Spleen (tissue), 11 donors: Measurements from ENCODE around the gene TBP. TPM values are rescaled to one million over a fixed set of nuclear protein-coding genes. Genes with fewer than 3 reads are reported as not detected.

Experiments
- DNase-seq: peaks from one replicate; pipeline ENCODE4 v3.0.0-alpha.2; 2020
- H3K27ac ChIP-seq, 8 donors: fragments of 200-600 bp; sonication (generic) in 7 of 8; 1 replicate in 4 of 8; 2 replicates in 4 of 8; pipeline versions ENCODE4 v1.5.0 to v1.8.0; 2016 to 2021; ENCODE audit warnings: inconsistent platforms in 4 of 8, mild to moderate bottlenecking in 4 of 8, moderate library complexity in 1 of 8
- H3K27me3 ChIP-seq, 7 donors: fragments of 200-600 bp; sonication (generic) in 6 of 7; replicated peaks in 1 of 7; 1 replicate in 4 of 7; 2 replicates in 3 of 7; pipeline versions ENCODE4 v1.5.0 to v1.8.0; 2016 to 2021; ENCODE audit warnings: inconsistent platforms in 3 of 7, mild to moderate bottlenecking in 1 of 7
- H3K36me3 ChIP-seq, 6 donors: fragments of 200-600 bp; sonication (generic) in 5 of 6; 1 replicate in 4 of 6; 2 replicates in 2 of 6; pipeline versions ENCODE4 v1.5.0 to v1.8.0; 2016 to 2021; ENCODE audit warnings: inconsistent platforms in 2 of 6
- H3K4me1 ChIP-seq, 6 donors: fragments of 200-600 bp; sonication (generic) in 5 of 6; 1 replicate in 3 of 6; 2 replicates in 3 of 6; pipeline versions ENCODE4 v1.5.0 to v1.8.0; 2016 to 2021; ENCODE audit warnings: inconsistent platforms in 3 of 6
- H3K4me3 ChIP-seq, 8 donors: fragments of 200-600 bp; sonication (generic) in 7 of 8; 1 replicate in 4 of 8; 2 replicates in 4 of 8; pipeline versions ENCODE4 v1.5.0 to v1.8.0; 2016 to 2021; ENCODE audit warnings: inconsistent platforms in 4 of 8, mild to moderate bottlenecking in 4 of 8, moderate library complexity in 2 of 8
- H3K9me3 ChIP-seq, 8 donors: fragments of 200-600 bp; sonication (generic) in 7 of 8; 1 replicate in 4 of 8; 2 replicates in 4 of 8; pipeline versions ENCODE4 v1.5.0 to v1.8.0; 2016 to 2021; ENCODE audit warnings: inconsistent platforms in 4 of 8
- POLR2A ChIP-seq, 3 donors: fragments of 450-650 bp; IDR thresholded peaks; one replicate each; pipeline ENCODE4 v1.5.1; 2017; ENCODE audit warnings: antibody characterized with exemption in 3 of 3, mild to moderate bottlenecking in 1 of 3
- POLR2AphosphoS5 ChIP-seq, 3 donors: sonication (generic); formaldehyde crosslinking; IDR thresholded peaks; one replicate each; pipeline ENCODE4 v1.5.1; 2017; ENCODE audit warnings: antibody characterized with exemption in 3 of 3
- WGBS, 5 donors: extraction: QIAGEN DNeasy Blood & Tissue Kit in 3 of 5; methylation state at CpG; one replicate each; pipeline versions ENCODE4 v1.1.5 to v1.1.7; 2013 to 2018; 5-methylcytosine and 5-hydroxymethylcytosine counted together
- intact Hi-C: fragments of 100-400 bp; cut with DNase I; formaldehyde crosslinking; loops from one replicate; pipeline ENCODE4 v1.15.0; 2023; ENCODE audit warnings: low total_unique reads
- polyA plus RNA-seq, 3 donors: library from polyadenylated mRNA; stranded (reverse); fragments of 200-250 nt; gene quantifications; one replicate each; pipeline ENCODE4 v1.2.1, GENCODE V29; 2013
- total RNA-seq, 7 donors: library from RNA; depleted of rRNA in 3 of 7; stranded (reverse); fragments of >200 nt in 3 of 7; fragmentation: NEBNext Ultra II Directional in 4 of 7; extraction: Animal tissue kit (Norgen Biotek cat#: 25700) in 4 of 7; gene quantifications; one replicate each; pipeline versions ENCODE4 v1.1.0 to v1.2.1, GENCODE V29; 2016 to 2021
- TF ChIP-seq, protein P1 (sequence below), 11 experiments: fragments of 200-600 bp in 7 of 11; fragments of 450-650 bp in 4 of 11; sonication (generic) in 4 of 11; IDR thresholded peaks in 8 of 11; conservative IDR thresholded peaks in 3 of 11; 1 replicate in 7 of 11; 2 replicates in 4 of 11; pipeline versions ENCODE4 v1.4.0 to v1.8.0; 2016 to 2021; ENCODE audit warnings: antibody characterized with exemption in 11 of 11, inconsistent platforms in 4 of 11, mild to moderate bottlenecking in 1 of 11
- donor health status: healthy with polysubstance abuse.
- donor health status: DM: no; HTN: no; CAD: no; lungs with moderate emphysema.
- donor health status: DM: no; HTN: no; CAD: no.
- donor health status: Bipolar disorder and iron deficiency.
- donor health status: healthy.
- donor health status: DM: no; HTN: no; CAD: no.
- donor health status: DM: yes; HTN: yes; CAD: no.

Gene TBP
- total and polyA plus RNA-seq, 10 donors: 12.0 to 28.4 (median 18.2) TPM

- intact Hi-C loops: no loop called here
- WGBS, 5 donors: 0 to 1% (median 0%) methylated on average over 25 to 41 of the region's 41 CpGs
- TF ChIP-seq, protein P1, sequence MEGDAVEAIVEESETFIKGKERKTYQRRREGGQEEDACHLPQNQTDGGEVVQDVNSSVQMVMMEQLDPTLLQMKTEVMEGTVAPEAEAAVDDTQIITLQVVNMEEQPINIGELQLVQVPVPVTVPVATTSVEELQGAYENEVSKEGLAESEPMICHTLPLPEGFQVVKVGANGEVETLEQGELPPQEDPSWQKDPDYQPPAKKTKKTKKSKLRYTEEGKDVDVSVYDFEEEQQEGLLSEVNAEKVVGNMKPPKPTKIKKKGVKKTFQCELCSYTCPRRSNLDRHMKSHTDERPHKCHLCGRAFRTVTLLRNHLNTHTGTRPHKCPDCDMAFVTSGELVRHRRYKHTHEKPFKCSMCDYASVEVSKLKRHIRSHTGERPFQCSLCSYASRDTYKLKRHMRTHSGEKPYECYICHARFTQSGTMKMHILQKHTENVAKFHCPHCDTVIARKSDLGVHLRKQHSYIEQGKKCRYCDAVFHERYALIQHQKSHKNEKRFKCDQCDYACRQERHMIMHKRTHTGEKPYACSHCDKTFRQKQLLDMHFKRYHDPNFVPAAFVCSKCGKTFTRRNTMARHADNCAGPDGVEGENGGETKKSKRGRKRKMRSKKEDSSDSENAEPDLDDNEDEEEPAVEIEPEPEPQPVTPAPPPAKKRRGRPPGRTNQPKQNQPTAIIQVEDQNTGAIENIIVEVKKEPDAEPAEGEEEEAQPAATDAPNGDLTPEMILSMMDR (IDR thresholded peaks at IDR 0.05 in 8 of 11, conservative IDR thresholded peaks at IDR 0.05 in 3 of 11): peak in 1 of 11 experiments; percentile 26
- peak; percentile 44 to 71 (median 58) for TF ChIP-seq POLR2A (IDR thresholded peaks at IDR 0.05)
- TF ChIP-seq POLR2AphosphoS5 (IDR thresholded peaks at IDR 0.05): peak; percentile 96 to 98 (median 97)
- DNase-seq: peak; percentile 98
- Histone ChIP-seq H3K4me3 (peak within 1 kb of the TSS; percentile 85 to 97 (median 94)), H3K36me3 (peaks cover 2 to 46% (median 24%) of the 10 kb centered on the region in 6 donors), H3K9me3 (no peaks in the 10 kb centered on the region), H3K4me1 (peaks cover 53 to 82% (median 74%) of the 10 kb centered on the region in 6 donors), H3K27ac (peak within 1 kb of the TSS; percentile 84 to 99 (median 96)), H3K27me3 (no peaks in the 10 kb centered on the region)
Measured at GRCh38 chr6:170552765-170553533, 1.2 kb upstream of the TBP start, which contains the start of gene PSMB1. TSS of gene PSMB1 (minus strand) at chr6:170553307. CDS start at chr6:170553242, 65 bp downstream.

DNA sequence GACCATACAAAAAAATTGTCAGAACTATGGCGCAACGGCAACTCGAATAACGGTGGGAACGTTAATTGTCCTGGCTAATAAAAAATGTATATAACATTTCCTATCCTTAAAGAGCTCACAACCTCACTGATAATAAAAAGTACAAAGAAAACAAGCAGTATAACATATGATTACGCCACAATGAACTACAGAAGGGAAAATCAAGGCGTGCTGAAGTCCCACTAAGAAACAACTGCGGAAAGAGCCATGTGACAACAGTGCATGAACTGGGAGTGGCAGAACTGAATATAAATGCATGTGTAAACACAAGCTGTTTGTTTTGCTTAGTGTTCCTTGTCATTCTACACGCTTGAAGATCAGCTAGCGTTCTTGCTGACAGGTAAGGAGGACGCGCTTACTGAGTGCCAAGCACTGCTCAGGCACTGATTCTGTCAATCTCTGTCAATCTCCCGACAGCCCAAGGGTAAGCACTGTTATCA, 596 bp upstream of the TBP start:
- Histone ChIP-seq H3K27ac (peak overlapping the region; percentile 84 to 99 (median 96)), H3K4me3 (peak overlapping the region; percentile 85 to 97 (median 94)), H3K9me3 (no peaks in the 10 kb centered on the region), H3K4me1 (peaks cover 50 to 79% (median 71%) of the 10 kb centered on the region in 6 donors), H3K36me3 (peaks cover 0 to 46% (median 23%) of the 10 kb centered on the region in 6 donors), H3K27me3 (no peaks in the 10 kb centered on the region)
- no peak for DNase-seq
- 0% methylated on average over 13 of the region's 13 CpGs for WGBS, 5 donors
- intact Hi-C loops: no loop called here
- TF ChIP-seq, protein P1 (IDR thresholded peaks at IDR 0.05 in 8 of 11, conservative IDR thresholded peaks at IDR 0.05 in 3 of 11): no peak
- TF ChIP-seq POLR2A (IDR thresholded peaks at IDR 0.05) (no peak), POLR2AphosphoS5 (IDR thresholded peaks at IDR 0.05) (no peak)

- peak overlapping the region; percentile 85 to 97 (median 94) for H3K4me3 ChIP-seq
- 1 to 4% (median 2%) methylated on average over 7 of the region's 7 CpGs for WGBS, 5 donors
- peaks cover 40 to 76% (median 60%) of the 10 kb centered on the region in 6 donors for H3K4me1 ChIP-seq
- no peak for TF ChIP-seq POLR2A (IDR thresholded peaks at IDR 0.05)
- no peak for TF ChIP-seq POLR2AphosphoS5 (IDR thresholded peaks at IDR 0.05)
- TF ChIP-seq, protein P1 (IDR thresholded peaks at IDR 0.05 in 8 of 11, conservative IDR thresholded peaks at IDR 0.05 in 3 of 11): no peak
- H3K36me3 ChIP-seq: peaks cover 0 to 46% (median 25%) of the 10 kb centered on the region in 6 donors
- peak overlapping the region; percentile 87 to 99 (median 96) for H3K27ac ChIP-seq
- no peaks in the 10 kb centered on the region for H3K27me3 ChIP-seq
- DNase-seq: no peak
- intact Hi-C loops: no loop called here
- no peaks in the 10 kb centered on the region for H3K9me3 ChIP-seq
Measured at GRCh38 chr6:170554796-170555137, 598 bp downstream of the TBP start.

DNA sequence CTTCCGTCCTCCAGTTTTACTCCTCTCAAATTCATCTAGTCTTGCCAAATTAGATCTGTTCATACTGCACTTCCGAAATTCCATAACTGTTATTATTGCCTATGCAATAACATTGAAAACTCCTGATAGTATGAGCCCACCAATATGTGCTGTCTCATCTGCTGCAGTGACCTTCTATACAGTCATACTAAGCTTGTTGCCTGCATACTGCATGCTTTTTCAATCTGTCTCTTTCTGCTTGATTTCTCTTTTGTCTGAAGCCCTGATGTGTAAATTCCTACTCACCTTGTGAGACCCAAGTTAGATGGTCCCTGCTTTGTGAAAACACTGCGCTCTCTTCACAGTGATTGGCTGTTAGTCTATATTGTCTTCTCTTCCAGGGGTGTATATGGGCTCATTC, 1.1 kb downstream of the TBP start:
- DNase-seq: no peak
- Histone ChIP-seq H3K4me3 (peak overlapping the region; percentile 85 to 97 (median 94)), H3K4me1 (peaks cover 34 to 74% (median 55%) of the 10 kb centered on the region in 6 donors), H3K36me3 (peaks cover 0 to 46% (median 21%) of the 10 kb centered on the region in 6 donors), H3K27me3 (no peaks in the 10 kb centered on the region), H3K9me3 (no peaks in the 10 kb centered on the region), H3K27ac (peak overlapping the region in 3 of 8 donors; percentile 95 to 99 (median 96))
- whole genome bisulfite sequencing, 5 donors: 52 to 74% (median 69%) methylated on average over 3 of the region's 3 CpGs
- intact Hi-C loops: no loop called here
- TF ChIP-seq, protein P1 (IDR thresholded peaks at IDR 0.05 in 8 of 11, conservative IDR thresholded peaks at IDR 0.05 in 3 of 11): no peak
- TF ChIP-seq POLR2A (IDR thresholded peaks at IDR 0.05) (no peak), POLR2AphosphoS5 (IDR thresholded peaks at IDR 0.05) (no peak)
